ENCODE results near the gene TRIML1.

TRIML1 gene

DNA sequence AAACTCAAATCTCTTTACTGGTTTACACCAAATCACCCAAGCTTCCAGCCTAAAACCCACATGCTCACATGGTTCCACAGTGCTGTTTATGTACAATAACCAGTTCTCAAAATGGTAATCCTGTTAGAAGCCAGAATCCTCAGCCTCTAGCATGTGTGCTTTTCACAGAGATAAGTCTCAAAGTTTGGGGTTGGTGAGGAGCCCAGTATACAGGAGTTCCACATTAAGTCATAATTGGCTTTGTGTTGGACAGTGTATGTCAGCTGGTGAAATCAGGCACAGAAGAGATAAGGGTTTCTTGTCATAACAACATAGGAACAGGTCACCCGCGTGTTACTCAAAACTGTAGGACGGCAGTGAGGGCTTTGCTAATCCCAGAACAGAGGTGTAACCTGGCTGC lies at the start of gene TRIML1:
TRIML1 (plus strand) TSS at position 301 of the 400 bp plus-strand sequence. CDS start 118 bp downstream, outside the sequence.
- no peak for DNase-seq

DNA sequence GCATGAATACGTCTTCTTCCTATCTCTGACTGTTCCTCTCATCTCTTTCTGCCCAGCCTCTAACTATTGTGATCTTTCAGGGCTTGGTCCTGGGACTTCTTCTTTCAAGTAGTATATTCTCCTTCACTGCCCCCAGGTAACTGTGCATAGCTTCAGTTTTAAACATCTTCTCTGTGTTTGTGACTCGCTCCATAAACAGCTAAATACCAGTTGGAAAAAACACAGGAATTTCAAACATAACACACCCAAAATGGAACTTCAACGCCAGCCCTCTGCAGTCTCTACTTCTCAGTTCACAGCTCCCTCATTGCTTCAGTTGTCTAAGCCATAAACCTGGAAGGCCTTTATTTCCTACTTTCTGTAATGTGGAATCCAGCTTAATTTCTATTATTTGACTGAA lies 46.4 kb upstream of the TRIML1 start:
- no peak for DNase-seq

- no peak for DNase-seq
These were observed 32.8 kb upstream of the TRIML1 start for GRCh38 chr4:188106454-188106853.

- DNase-seq: no peak
These were observed 31.1 kb upstream of the TRIML1 start for GRCh38 chr4:188107931-188108843.

DNA sequence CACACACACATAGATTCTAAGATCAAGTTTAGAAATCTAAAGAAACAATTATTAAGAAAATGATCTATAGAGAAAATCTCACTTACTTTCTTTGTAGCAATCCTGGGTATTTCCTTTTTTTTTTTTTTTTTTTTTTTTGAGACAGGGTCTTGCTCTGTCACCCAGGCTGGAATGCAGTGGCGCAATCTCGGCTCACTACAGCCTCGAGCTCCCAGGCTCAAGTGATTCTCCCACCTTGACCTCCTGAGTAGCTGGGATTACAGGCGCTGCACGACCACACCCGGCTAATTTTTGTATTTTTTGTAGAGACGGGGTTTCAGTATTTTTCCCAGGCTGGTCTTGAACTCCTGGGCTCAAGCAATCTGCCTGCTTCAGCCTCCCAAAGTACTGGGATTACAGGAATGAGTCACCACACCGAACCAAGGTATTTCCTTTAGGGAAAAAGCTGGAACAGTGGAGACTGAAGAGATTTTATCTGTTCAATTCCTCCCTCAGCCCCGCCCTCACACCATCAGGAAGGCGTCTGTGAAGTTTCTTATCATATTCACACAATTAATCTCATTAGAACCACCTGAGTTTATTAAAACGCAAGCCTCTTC lies 30.0 kb upstream of the TRIML1 start, which contains the start of gene TRIML2:
TRIML2 (minus strand) TSS at position 447 of the 599 bp plus-strand sequence. CDS start 4,235 bp downstream, outside the sequence.
- DNase-seq: no peak

DNA sequence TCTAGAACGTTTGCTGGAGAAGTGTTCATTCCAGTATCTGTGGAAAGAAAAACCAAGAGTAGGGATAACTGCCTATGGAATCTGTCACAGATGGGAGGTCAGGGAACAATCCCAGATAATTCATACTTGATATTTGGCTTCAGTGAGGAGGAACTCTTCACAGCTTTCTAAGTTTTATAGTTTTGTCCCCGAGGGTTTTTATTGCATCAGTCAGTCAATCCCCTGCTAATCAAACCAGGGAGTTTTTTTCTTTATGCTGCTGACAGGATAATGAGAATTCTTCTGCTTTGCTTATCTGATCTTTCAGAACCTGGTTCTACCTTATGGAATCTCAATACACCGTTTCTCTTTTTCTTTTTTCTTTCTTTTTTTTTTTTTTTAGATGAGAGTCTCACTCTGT lies 29.2 kb upstream of the TRIML1 start:
- no peak for DNase-seq

DNA sequence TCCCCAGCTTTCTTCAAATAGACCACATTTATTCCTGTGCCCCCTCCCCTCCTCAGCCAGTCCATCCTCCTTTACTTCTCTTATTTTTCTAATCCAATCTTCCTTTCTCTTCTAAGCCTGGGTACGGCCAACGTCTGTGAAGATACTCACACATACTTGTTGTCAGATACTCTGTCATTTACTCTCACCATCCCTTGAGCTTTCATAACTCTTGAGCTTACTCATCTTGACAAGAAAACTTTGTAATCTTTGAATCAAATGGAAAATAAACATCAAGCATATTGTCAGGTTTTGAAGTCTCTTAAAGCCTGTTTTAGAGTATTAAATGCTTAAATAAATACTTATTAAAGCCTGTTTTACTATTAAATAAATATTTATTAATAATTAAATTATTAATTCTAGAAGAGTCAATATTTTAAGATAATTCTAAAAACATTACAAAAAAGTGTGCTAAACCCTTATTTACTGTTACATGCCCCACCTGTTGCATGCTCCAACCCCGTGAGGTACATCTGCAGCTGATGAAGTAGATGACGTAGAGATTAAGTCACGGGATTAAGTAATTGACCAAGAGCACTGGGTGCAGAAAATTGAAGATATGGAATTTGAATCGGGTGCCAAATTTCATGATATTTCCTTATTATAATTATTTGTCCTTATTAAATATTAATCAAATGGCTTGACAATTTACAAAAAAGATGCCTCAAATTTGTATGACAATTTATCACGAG lies 28.3 kb upstream of the TRIML1 start:
- no peak for DNase-seq

DNA sequence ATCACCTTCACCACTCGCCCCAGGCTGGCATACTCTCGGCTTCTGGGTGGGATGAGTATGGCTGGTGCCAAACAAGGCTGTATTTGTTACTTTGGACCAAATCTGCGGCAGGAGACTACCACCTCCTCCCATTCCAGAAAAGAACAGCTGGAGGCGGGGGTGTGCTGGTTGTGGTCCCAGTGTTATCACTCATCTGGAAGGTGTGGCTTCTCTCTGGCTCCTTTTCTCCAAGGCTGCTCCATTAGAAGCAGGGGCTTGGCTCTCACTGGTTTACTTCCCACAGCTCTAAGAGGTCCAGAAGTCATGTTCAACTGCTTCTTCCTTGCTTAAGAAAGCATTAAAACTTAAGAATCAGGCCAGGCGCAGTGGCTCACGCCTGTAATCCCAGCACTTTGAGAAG lies 27.3 kb upstream of the TRIML1 start:
- DNase-seq: no peak

DNA sequence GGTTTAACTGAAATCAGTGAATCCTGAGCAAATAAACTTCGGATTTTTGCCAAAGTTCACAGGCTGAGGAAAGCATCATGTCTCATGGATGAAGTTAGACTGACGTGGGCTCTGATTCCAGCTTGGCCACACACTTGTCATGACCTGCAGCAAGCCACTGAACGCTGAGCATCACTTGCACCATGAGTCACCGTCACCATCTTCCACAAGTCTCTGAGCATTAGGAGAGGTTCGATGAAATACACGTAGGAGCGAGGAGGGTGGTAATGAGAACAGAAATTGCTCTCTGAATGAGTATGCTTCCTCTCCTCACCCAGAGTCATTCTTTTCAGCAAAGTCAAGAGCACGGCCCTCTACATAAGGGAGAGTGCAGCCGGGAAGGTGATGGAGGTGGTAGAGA lies 26.1 kb upstream of the TRIML1 start:
- DNase-seq: no peak

DNA sequence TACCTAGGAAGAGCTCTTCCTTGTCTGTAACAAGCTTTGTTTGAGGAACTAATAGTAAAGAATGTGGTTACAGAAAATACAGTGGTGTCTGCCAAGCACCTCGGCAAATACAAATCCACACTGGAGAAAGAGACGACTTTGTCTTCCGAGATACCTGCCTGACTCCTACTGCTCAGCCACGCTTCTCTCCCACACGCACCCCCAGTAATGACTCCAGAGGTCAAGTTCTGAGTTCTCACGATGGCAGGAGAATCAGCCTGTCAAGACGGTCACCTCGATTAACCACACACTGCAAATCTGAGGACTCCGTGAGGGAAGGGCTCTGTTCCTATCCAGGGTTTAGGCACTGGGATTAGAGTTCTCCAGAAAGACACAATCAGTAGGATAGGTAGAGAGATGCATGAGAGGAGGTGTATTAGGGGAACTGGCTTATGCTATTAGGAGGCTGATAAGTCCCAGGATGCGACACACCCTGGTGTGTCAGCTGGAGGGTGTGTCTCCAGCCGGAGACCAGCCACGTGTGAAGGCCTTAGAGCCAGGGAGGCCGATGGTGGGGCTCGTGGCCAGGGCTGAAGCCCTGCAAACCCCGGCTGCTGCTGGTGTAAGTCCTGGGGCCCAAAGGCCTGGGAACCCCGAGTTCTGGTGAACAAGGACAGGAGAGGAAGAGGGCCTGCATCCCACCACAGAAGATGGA lies 21.5 kb upstream of the TRIML1 start:
- DNase-seq: no peak

GRCh38 chr4:188121530-188121929 lies 17.7 kb upstream of the TRIML1 start:
- no peak for DNase-seq

DNA sequence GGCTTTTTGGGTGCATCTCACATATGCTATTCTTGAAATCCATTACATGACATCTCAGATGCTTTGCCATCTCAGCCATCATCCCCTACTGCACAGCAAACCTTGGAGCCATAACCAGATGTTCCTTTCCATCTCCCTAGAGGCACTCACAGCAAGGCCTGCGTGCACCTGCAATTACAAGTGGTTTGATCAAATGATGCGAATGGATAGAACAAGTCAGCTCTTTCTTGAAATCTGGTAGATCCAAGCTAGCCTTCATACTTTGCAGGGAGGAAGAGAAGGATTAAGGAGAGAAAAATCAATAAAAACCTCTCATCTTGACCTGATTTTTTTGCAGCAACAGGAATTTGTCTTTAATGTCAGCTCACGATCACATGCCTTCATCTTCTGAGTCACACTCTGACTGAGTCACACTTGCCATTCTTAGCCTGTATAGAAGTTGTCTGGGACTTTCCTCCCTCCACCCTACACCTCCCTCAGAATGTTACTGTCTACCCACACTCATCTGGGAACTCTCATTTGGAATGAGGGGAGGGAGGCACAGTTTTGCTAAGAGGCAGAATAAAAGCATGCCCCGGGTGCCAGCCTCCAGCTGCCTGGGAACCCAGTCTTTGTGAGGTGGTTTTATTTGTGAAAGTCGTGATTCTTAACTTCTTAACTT lies 11.9 kb upstream of the TRIML1 start:
- no peak for DNase-seq

- DNase-seq: no peak
These were observed 8.9 kb upstream of the TRIML1 start for GRCh38 chr4:188130355-188130754.

DNA sequence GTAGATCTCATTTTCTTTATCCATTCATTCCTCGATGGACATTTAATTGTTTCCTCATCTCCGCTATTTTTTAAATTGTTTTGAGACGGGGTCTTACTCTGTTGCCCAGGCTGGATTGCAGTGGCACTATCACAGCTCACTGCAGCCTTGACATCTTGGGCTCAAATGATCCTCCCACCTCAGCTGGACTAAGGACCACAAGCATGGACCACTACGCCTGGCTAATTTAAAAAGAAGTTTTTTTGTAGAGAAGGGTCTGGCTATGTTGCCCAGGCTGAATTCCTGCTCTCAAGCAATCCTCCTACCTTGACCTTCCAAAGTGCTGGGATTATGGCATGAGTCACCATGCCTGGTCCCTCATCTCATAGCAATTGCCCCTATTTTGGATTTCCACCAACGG lies 7.0 kb upstream of the TRIML1 start:
- DNase-seq: no peak

DNA sequence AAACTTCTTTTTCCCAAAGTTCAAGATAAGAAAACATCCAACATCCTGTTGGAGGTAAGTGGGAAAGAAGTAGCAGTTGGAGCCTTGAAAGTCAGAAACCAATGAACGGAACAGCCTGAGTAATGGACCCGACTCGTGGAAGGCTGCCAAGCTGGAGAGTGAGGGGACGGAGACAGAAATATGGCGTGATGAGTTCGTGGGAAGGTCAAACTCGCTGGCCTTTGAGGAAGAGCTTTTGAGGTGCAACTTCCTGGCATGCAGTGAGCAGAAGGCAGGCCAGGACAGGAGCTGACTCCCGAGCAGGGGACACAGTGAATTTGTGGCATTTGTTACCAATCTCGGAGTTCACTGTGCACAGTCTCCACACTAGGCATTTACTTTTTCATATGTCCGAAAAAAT lies 1.0 kb upstream of the TRIML1 start:
- no peak for DNase-seq

GRCh38 chr4:188139671-188140070 lies 430 bp downstream of the TRIML1 start:
- no peak for DNase-seq

DNA sequence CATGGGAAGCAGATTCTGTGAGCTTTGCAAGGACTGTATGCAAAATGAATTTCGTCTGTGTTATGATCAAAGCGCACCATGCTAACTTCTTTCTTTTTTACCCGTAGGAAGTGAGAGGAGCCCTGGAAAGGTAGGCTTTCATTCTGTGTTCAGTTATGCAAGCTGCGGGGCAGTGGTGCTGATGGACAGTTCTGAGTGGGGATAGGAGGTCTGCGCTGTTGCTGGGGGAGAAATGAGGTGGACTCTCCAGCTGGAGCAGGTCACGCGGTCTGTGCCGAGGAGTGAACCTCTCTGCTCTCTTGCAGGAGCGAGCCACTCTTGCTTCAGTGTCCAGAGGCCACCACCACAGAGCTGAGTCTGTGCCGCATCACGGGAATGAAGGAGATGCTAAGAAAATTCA lies 4.5 kb downstream of the TRIML1 start:
- DNase-seq: no peak

GRCh38 chr4:188145601-188146000 lies 6.4 kb downstream of the TRIML1 start:
- no peak for DNase-seq

DNA sequence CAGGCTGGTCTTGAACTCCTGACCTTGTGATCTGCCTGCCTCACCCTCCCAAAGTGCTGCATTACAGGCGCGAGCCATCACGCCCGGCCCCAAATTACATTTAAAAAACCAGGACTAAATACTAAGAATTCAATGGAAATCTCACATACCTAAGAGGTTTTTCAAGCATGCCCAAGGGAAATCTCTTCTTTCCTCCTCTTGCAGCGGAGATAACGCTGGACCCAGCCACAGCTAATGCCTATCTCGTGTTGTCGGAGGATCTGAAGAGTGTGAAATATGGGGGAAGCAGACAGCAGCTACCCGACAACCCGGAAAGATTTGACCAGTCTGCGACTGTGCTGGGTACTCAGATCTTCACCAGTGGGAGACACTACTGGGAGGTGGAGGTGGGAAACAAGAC lies 7.4 kb downstream of the TRIML1 start:
- DNase-seq: no peak

- no peak for DNase-seq
These were observed 7.9 kb downstream of the TRIML1 start for GRCh38 chr4:188147176-188147575.

DNA sequence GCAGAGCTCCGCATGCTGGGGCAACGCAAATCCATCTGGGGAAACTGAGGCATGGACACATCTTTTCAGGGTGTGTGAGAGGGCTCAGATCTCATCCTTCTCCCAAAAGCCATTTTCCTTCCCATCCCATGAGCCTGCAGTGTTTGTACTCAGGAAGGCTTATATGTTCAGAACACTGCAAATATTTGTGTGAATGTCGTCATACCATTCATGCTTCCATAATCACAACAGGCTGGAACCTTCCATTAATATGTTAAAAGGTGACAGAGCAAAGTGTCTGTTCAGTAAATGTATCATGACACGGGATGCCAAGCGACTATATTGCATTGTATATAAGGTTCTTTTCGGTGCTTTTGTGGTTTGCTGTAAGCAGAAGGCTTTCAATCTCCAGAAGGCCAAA lies 8.5 kb downstream of the TRIML1 start:
- DNase-seq: no peak

GRCh38 chr4:188154668-188155405 lies 15.6 kb downstream of the TRIML1 start:
- no peak for DNase-seq
